ENCODE data around the gene R3HDM4.

R3HDM4 gene

GRCh38 chr19:947090-947706, 34.2 kb upstream of the R3HDM4 start:
- no peak for DNase-seq (ENCODE audit: low read depth)
- TF ChIP-seq CTCF (conservative IDR thresholded peaks at IDR 0.05; ENCODE audit: control insufficient read depth, insufficient read depth, low read depth, low read length), result no peak

GRCh38 chr19:945401-946252, 32.6 kb upstream of the R3HDM4 start:
- H3K4me3 ChIP-seq (ENCODE audit: control insufficient read depth, low read depth, low read length), result no peak overlapping the region
- DNase-seq (ENCODE audit: low read depth), result no peak
- TF ChIP-seq CTCF (conservative IDR thresholded peaks at IDR 0.05; ENCODE audit: control insufficient read depth, insufficient read depth, low read depth, low read length), result no peak

More at GRCh38 chr19:947090-947706, 34.2 kb upstream of the R3HDM4 start:
- H3K4me3 ChIP-seq (ENCODE audit: control insufficient read depth, low read depth, low read length), result no peak overlapping the region

- no peak overlapping the region for H3K4me3 ChIP-seq (ENCODE audit: control insufficient read depth, low read depth, low read length)
- no peak for TF ChIP-seq CTCF (conservative IDR thresholded peaks at IDR 0.05; ENCODE audit: control insufficient read depth, insufficient read depth, low read depth, low read length)
- DNase-seq (ENCODE audit: low read depth), result no peak
Observed at GRCh38 chr19:944663-945241, 31.7 kb upstream of the R3HDM4 start.

GRCh38 chr19:944171-944567, 31.1 kb upstream of the R3HDM4 start:
- TF ChIP-seq CTCF (conservative IDR thresholded peaks at IDR 0.05; ENCODE audit: control insufficient read depth, insufficient read depth, low read depth, low read length), result no peak
- no peak for DNase-seq (ENCODE audit: low read depth)
- H3K4me3 ChIP-seq (ENCODE audit: control insufficient read depth, low read depth, low read length), result no peak overlapping the region

- TF ChIP-seq CTCF (conservative IDR thresholded peaks at IDR 0.05; ENCODE audit: control insufficient read depth, insufficient read depth, low read depth, low read length), result no peak
- no peak for DNase-seq (ENCODE audit: low read depth)
- H3K4me3 ChIP-seq (ENCODE audit: control insufficient read depth, low read depth, low read length), result no peak overlapping the region
Observed at GRCh38 chr19:943551-944170, 30.6 kb upstream of the R3HDM4 start.

- no peak for TF ChIP-seq CTCF (conservative IDR thresholded peaks at IDR 0.05; ENCODE audit: control insufficient read depth, insufficient read depth, low read depth, low read length)
- DNase-seq (ENCODE audit: low read depth), result no peak
- no peak overlapping the region for H3K4me3 ChIP-seq (ENCODE audit: control insufficient read depth, low read depth, low read length)
Observed at GRCh38 chr19:942133-942645, 29.2 kb upstream of the R3HDM4 start.
